ENCODE data around the gene CAMTA1. TPM values are rescaled to one million over a fixed set of nuclear protein-coding genes. Genes with fewer than 3 reads are reported as not detected.

CAMTA1 gene
- total RNA-seq, 1 experiment from 2014 or later, result 102 TPM

- DNase-seq (ENCODE audit: low read depth), result no peak
- in situ Hi-C loops (cut with HindIII; ENCODE audit: low pct_unique_long_range_greater_than_20kb, low sequenced_read_pairs), result no loop called here
Observed at GRCh38 chr1:7646164-7646563, 860.9 kb downstream of the CAMTA1 start.

- DNase-seq (ENCODE audit: low read depth), result peak; percentile 33
- in situ Hi-C loops (cut with HindIII; ENCODE audit: low pct_unique_long_range_greater_than_20kb, low sequenced_read_pairs), result no loop called here
Observed at GRCh38 chr1:7646981-7647901, 862.0 kb downstream of the CAMTA1 start.

GRCh38 chr1:7648761-7649384 lies 863.6 kb downstream of the CAMTA1 start:
- DNase-seq (ENCODE audit: low read depth), result no peak
- in situ Hi-C loops (cut with HindIII; ENCODE audit: low pct_unique_long_range_greater_than_20kb, low sequenced_read_pairs), result no loop called here

DNA sequence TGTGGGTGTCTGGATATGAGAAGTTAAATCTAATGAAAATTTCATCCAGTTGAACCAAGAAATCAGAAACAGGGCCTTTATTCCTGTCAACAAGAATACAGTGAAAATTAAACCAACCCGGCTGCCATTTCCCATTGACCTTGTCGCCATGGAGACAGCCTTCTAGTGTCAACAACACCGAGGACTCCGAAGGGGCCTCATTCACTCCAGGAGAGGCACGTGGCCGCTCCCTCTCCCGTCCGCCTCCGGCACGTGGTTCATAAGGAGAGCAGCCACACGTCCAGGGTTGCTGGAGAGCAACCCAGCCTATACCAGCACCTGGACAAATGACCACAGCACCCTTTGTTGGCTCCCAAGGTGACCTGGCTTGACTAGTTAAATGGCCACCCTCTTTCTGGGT lies 865.5 kb downstream of the CAMTA1 start:
- in situ Hi-C loops (cut with HindIII; ENCODE audit: low pct_unique_long_range_greater_than_20kb, low sequenced_read_pairs), result no loop called here
- no peak for DNase-seq (ENCODE audit: low read depth)

DNA sequence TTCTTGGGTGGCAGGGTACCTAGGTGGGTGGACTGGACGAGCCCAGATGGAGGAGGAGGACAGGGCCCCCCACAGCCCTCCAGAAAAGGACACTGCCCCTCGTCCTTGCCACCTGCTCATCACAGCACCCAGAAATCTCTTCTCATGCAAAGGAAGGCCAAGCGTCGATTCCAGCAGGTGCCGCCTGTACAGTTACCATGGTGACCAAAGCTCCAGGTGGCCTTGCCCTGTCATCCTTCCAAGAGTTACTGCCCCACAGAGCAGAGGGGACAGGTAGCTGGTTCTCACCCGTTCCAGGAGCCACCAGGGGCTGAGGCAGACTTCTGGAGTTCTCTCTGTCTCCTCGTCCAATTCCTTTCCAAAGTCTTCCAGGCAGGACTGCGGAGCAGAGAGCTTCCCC lies 865.9 kb downstream of the CAMTA1 start:
- in situ Hi-C loops (cut with HindIII; ENCODE audit: low pct_unique_long_range_greater_than_20kb, low sequenced_read_pairs), result no loop called here
- no peak for DNase-seq (ENCODE audit: low read depth)

DNA sequence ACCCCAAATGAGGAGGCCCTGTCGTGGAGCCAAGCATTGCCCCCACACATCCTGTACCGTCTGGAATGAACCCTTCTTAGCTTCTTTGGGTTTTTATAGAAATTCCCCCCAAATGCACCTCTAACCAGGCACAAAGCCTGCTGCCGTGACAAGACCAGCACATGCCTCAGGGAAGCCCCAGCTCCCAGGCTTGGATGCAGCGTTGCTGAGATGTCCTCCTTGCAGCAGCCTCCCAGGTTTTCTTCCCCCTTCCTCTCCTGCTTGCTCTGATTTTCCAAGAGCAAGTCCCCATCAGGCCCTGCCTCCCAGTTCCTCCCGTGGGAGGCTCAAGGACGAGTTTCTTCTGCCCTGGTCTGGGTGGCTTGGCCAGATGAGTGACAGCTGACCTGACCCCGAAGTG lies 866.8 kb downstream of the CAMTA1 start:
- in situ Hi-C loops (cut with HindIII; ENCODE audit: low pct_unique_long_range_greater_than_20kb, low sequenced_read_pairs), result no loop called here
- no peak for DNase-seq (ENCODE audit: low read depth)

DNA sequence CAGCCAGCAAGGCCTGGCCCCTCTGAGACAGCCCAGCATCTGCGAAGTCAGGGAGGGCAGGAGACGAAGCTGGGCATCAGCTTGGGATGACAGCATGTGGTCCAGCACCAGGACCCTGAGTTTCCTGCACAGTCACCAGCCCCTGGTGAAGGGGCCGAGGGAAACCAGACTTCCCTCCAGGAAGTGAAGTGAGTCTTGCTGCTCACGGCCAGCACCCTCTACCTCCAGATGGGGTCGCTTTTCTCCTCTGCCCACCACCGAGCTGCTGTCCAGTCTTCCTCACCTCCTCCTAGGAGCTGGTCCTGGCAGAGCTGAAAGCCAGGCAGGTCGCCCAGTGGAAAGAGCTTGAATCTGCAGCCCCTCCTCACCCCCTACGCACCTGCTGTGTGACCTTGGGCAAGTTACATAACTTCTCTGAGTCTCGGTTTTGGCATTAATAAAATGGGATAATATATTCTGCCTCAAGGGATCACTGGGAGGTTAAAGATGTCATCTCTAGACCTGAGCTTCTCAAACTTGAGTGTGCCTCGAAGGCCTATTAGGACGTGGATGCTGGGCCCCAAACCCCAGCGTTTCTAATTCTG lies 867.4 kb downstream of the CAMTA1 start:
- in situ Hi-C loops (cut with HindIII; ENCODE audit: low pct_unique_long_range_greater_than_20kb, low sequenced_read_pairs), result no loop called here
- DNase-seq (ENCODE audit: low read depth), result no peak

GRCh38 chr1:7654725-7655124 lies 869.5 kb downstream of the CAMTA1 start:
- in situ Hi-C loops (cut with HindIII; ENCODE audit: low pct_unique_long_range_greater_than_20kb, low sequenced_read_pairs), result no loop called here
- DNase-seq (ENCODE audit: low read depth), result no peak

GRCh38 chr1:7655354-7655753 lies 870.1 kb downstream of the CAMTA1 start:
- DNase-seq (ENCODE audit: low read depth), result no peak

DNA sequence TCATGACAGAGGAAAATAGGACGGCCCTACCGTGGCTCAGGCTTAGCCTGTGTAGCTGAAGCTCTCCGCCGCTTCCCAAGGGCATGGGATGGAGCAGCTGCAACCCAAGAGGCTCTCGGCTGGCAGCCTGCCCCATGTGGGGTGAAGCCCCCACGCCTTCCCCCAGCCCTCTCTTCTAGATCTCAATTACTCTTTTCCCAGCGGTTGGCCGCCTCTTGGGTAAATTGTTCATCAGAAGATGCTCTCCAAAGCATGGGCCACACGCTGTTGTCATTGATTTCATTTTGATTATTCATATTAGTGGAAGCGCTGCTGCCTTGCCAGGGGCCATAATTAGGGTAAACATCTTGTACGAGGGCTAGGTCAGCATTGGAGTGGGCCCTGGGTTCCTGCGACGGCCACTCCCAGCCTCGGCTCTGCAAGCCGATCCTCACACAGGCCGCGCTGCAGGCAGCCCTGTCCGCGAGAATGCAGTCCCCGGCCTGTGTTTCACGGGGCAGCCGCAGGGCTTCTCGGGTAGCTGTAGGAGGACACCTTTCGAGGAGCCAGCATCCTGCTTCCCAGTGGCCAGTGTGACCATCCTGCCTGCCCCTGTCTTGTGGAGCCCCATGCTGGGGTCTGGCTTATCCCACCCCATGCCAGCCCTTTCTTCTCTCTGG lies 871.4 kb downstream of the CAMTA1 start:
- in situ Hi-C loops (cut with HindIII; ENCODE audit: low pct_unique_long_range_greater_than_20kb, low sequenced_read_pairs), result no loop called here
- DNase-seq (ENCODE audit: low read depth), result no peak

More at GRCh38 chr1:7655354-7655753, 870.1 kb downstream of the CAMTA1 start:
- in situ Hi-C loops (cut with HindIII; ENCODE audit: low pct_unique_long_range_greater_than_20kb, low sequenced_read_pairs), result no loop called here

DNA sequence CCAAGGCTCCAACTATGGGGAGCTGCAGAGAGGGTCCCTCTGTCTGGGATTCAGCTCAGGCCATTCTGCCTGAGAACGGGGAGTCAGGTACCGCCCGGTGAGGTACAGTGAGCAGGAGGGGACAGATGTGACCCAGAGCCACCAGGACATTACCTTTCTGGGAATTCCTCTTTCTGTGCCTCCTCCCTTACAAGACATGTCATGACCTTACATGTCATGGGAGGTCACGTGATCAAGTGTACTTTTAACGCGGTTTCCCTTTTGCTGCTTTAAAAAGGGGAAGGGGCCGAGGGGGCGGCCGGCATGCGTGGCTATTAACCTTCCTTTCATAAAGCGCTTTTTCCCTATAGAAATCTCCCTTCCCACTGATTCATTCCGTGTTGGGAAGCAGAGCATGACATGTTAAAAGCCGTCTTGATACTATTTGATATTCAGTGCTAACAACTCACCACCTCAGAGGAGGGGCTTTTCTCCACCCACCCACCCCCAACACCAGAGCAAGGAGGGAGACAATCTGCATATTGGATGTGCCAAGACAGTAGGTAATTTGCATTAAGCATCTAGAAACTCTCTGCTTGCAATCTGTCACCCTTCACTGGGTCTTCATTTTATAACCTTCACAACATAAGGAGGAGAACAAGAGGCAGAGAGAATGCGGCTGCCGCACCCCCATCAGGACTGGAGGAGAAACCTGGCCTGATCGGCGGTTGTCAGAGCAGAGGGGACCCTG lies 872.2 kb downstream of the CAMTA1 start:
- DNase-seq (ENCODE audit: low read depth), result no peak
- in situ Hi-C loops (cut with HindIII; ENCODE audit: low pct_unique_long_range_greater_than_20kb, low sequenced_read_pairs), result no loop called here

DNA sequence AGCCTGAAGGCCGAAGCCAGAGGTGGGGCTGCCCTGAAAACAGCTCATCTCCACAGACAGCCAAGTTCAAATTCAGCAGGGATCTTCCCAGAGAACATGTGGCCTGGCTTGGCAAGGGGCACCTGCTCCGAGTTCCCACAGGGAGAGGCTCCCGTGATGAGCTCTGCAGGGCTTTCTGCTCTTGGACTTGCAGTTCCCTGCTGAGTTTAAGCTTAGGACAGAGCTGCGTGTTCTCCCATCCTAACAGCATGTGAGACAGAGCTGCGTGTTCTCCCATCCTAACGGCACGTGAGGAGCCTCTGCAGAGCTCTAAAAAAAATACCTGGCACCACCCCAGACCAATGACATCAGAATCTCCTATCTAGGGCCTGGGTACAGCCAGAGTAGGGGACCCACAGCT lies 872.8 kb downstream of the CAMTA1 start:
- in situ Hi-C loops (cut with HindIII; ENCODE audit: low pct_unique_long_range_greater_than_20kb, low sequenced_read_pairs), result no loop called here
- DNase-seq (ENCODE audit: low read depth), result no peak

DNA sequence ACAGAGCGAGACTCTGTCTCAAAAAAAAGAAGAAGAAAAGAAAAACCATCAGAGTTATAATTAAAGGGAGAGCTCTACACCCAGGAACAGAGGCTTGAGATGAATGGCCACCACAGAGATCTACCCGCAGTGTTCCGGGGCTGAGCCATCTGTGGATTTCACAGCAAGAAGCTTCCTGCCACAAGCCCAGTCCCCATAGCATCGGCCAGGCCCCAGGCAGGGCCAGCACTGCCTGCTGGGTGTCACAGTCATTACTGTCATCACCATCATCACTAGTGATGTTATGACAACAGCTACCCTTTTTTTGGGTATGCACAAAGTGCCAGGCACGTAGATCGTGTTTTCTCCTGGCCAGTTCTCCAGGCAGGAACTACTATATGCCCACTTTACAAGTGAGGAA lies 874.3 kb downstream of the CAMTA1 start:
- in situ Hi-C loops (cut with HindIII; ENCODE audit: low pct_unique_long_range_greater_than_20kb, low sequenced_read_pairs), result no loop called here
- no peak for DNase-seq (ENCODE audit: low read depth)

DNA sequence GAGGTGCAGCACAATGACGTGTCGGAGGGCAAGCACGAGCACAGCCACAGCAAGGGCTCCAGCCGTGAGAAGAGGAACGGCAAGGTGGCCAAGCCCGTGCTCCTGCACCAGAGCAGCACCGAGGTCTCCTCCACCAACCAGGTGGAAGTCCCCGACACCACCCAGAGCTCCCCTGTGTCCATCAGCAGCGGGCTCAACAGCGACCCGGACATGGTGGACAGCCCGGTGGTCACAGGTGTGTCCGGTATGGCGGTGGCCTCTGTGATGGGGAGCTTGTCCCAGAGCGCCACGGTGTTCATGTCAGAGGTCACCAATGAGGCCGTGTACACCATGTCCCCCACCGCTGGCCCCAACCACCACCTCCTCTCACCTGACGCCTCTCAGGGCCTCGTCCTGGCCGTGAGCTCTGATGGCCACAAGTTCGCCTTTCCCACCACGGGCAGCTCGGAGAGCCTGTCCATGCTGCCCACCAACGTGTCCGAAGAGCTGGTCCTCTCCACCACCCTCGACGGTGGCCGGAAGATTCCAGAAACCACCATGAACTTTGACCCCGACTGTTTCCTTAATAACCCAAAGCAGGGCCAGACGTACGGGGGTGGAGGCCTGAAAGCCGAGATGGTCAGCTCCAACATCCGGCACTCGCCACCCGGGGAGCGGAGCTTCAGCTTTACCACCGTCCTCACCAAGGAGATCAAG lies 878.3 kb downstream of the CAMTA1 start:
- DNase-seq (ENCODE audit: low read depth), result no peak
- in situ Hi-C loops (cut with HindIII; ENCODE audit: low pct_unique_long_range_greater_than_20kb, low sequenced_read_pairs), result no loop called here

GRCh38 chr1:7664147-7664892 lies 879.1 kb downstream of the CAMTA1 start:
- DNase-seq (ENCODE audit: low read depth), result no peak
- in situ Hi-C loops (cut with HindIII; ENCODE audit: low pct_unique_long_range_greater_than_20kb, low sequenced_read_pairs), result no loop called here

- in situ Hi-C loops (cut with HindIII; ENCODE audit: low pct_unique_long_range_greater_than_20kb, low sequenced_read_pairs), result no loop called here
Observed at GRCh38 chr1:7664893-7665250, 879.6 kb downstream of the CAMTA1 start.

GRCh38 chr1:7666249-7666648 lies 881.0 kb downstream of the CAMTA1 start:
- in situ Hi-C loops (cut with HindIII; ENCODE audit: low pct_unique_long_range_greater_than_20kb, low sequenced_read_pairs), result no loop called here
- no peak for DNase-seq (ENCODE audit: low read depth)

More at GRCh38 chr1:7664893-7665250, 879.6 kb downstream of the CAMTA1 start:
- no peak for DNase-seq (ENCODE audit: low read depth)

Measured in Caki2 (cell line).